Gastroesophageal sphincter (tissue), 4 donors: ENCODE data around the gene FAM228B. TPM values are rescaled to one million over a fixed set of nuclear protein-coding genes. Genes with fewer than 3 reads are reported as not detected.
"Not testable (repeated sequence)": the region's sequence is repeated elsewhere in the genome, so short reads cannot be mapped to it uniquely, and the experiment has no call there.

ENCODE experiments used
- ATAC-seq: fragments of 150-250 bp; one replicate; pipeline ENCODE4 v1.9.1; 2016; ENCODE audit warnings: mild to moderate bottlenecking, moderate library complexity
- H3K27ac ChIP-seq, 4 donors: fragments of 200-600 bp; sonication (generic) in 3 of 4; 1 replicate in 3 of 4; 2 replicates in 1 of 4; pipeline ENCODE4 v1.5.1; 2016 to 2019
- H3K27me3 ChIP-seq: fragments of 200-600 bp; sonication (generic); one replicate; pipeline ENCODE4 v1.5.1; 2019
- H3K36me3 ChIP-seq, 2 donors: fragments of 200-600 bp; sonication (generic); one replicate each; pipeline ENCODE4 v1.5.1; 2019; ENCODE audit warnings: control low read depth in 1 of 2
- H3K4me1 ChIP-seq, 3 donors: fragments of 200-600 bp; sonication (generic); 1 replicate in 2 of 3; 2 replicates in 1 of 3; pipeline ENCODE4 v1.5.1; 2016 to 2019; ENCODE audit warnings: control low read depth in 2 of 3
- H3K4me3 ChIP-seq, 2 donors: fragments of 200-600 bp; sonication (generic); one replicate each; pipeline ENCODE4 v1.5.1; 2019; ENCODE audit warnings: mild to moderate bottlenecking in 1 of 2, moderate library complexity in 1 of 2
- H3K9me3 ChIP-seq, 3 donors: fragments of 200-600 bp; sonication (generic); one replicate each; pipeline ENCODE4 v1.5.1; 2017 to 2019; ENCODE audit warnings: control low read depth in 2 of 3
- CTCF ChIP-seq, 4 experiments: fragments of 200-600 bp in 2 of 4; fragments of 450-650 bp in 2 of 4; sonication (generic) in 1 of 4; IDR thresholded peaks; one replicate each; pipeline ENCODE4 v1.5.1; 2017 to 2019; ENCODE audit warnings: antibody characterized with exemption in 4 of 4, mild to moderate bottlenecking in 2 of 4, moderate library complexity in 2 of 4
- EP300 ChIP-seq: sonication (generic); formaldehyde crosslinking; IDR thresholded peaks from one replicate; pipeline ENCODE4 v1.6.1; 2017; ENCODE audit warnings: antibody characterized with exemption, mild to moderate bottlenecking
- POLR2A ChIP-seq, 2 donors: fragments of 450-650 bp; IDR thresholded peaks; one replicate each; pipeline ENCODE4 v1.6.1; 2017; ENCODE audit warnings: antibody characterized with exemption in 2 of 2, mild to moderate bottlenecking in 2 of 2, moderate library complexity in 1 of 2
- POLR2AphosphoS5 ChIP-seq: sonication (generic); formaldehyde crosslinking; IDR thresholded peaks from one replicate; pipeline ENCODE4 v1.6.1; 2017; ENCODE audit warnings: antibody characterized with exemption
- WGBS, 2 donors: methylation state at CpG; one replicate each; pipeline ENCODE4 v1.1.5; 2018; ENCODE audit warnings: low coverage in 1 of 2; 5-methylcytosine and 5-hydroxymethylcytosine counted together
- total RNA-seq, 4 donors: library from RNA; depleted of rRNA; stranded (reverse); fragments of >200 nt; gene quantifications; one replicate each; pipeline ENCODE4 v1.1.0, GENCODE V29; 2016

FAM228B gene
- total RNA-seq, 4 donors from 2014 or later: 24.0 to 45.5 (median 30.9) TPM

DNA sequence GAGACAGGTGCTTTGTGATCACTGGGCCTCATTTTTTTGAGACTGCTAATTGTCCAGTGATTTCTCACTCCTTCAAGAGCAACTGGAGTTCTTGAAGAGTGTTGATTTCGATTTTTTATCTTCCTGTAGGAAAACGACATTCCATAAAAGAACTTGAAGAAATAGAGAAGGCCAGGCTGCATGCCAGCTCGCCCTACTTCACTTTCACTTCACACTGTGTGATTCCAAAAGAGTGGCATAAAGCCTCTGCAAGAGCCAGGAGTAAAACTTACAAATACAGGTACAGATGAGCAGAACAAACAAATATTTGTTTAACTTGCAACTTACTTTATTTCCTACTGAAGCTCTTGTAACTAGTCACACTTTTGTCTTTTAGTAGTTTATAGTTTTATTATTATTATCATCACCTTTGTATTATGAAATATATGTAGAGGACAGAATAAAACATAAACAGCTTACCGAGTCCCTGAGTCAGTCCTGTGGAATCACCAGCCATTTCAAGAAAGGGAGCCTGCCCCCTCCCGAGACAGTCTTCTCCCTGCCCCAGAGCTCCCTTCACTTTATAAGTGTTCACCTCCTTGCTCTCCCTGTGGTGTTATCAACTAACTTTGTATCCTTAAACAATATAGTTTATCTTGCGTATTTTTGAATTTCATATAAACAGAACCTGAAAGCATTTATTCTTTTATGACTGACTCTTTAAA, 60.2 kb downstream of the FAM228B start:
- H3K27me3 ChIP-seq: no peaks in the 10 kb centered on the region
- no peaks in the 10 kb centered on the region for H3K36me3 ChIP-seq
- TF ChIP-seq EP300 (no peak), CTCF (IDR thresholded peaks at IDR 0.05) (no peak), POLR2A (IDR thresholded peaks at IDR 0.05) (no peak), POLR2AphosphoS5 (no peak)
- 68 to 72% methylated on average over 4 to 6 of the region's 6 CpGs for WGBS, 2 donors
- no peak for ATAC-seq
- H3K9me3 ChIP-seq: no peaks in the 10 kb centered on the region
- no peak overlapping the region for H3K27ac ChIP-seq
- H3K4me3 ChIP-seq: no peak overlapping the region
- no peaks in the 10 kb centered on the region for H3K4me1 ChIP-seq

GRCh38 chr2:24189551-24189950, 66.3 kb downstream of the FAM228B start:
- Histone ChIP-seq H3K4me1 (no peaks in the 10 kb centered on the region), H3K27me3 (no peaks in the 10 kb centered on the region), H3K4me3 (no peak overlapping the region), H3K36me3 (peaks cover 0 to 12% of the 10 kb centered on the region in 2 donors), H3K9me3 (no peaks in the 10 kb centered on the region), H3K27ac (no peak overlapping the region)
- TF ChIP-seq CTCF (IDR thresholded peaks at IDR 0.05) (no peak), EP300 (no peak), POLR2AphosphoS5 (no peak), POLR2A (IDR thresholded peaks at IDR 0.05) (no peak)
- 59 to 100% methylated on average over 1 to 10 of the region's 10 CpGs for WGBS, 2 donors
- ATAC-seq: no peak

- 81 to 93% methylated on average over 5 of the region's 9 CpGs for WGBS, 2 donors
- H3K27ac ChIP-seq: no peak overlapping the region
- no peak for TF ChIP-seq POLR2AphosphoS5
- no peak for TF ChIP-seq CTCF (IDR thresholded peaks at IDR 0.05)
- TF ChIP-seq EP300: no peak
- TF ChIP-seq POLR2A (IDR thresholded peaks at IDR 0.05): no peak
- ATAC-seq: no peak
- H3K4me1 ChIP-seq: no peaks in the 10 kb centered on the region
- H3K4me3 ChIP-seq: no peak overlapping the region
- no peaks in the 10 kb centered on the region for H3K27me3 ChIP-seq
- H3K36me3 ChIP-seq: peaks cover 0 to 12% of the 10 kb centered on the region in 2 donors
- no peaks in the 10 kb centered on the region for H3K9me3 ChIP-seq
Observed at GRCh38 chr2:24190503-24190902, 67.2 kb downstream of the FAM228B start.

- ATAC-seq: no peak
- H3K27me3 ChIP-seq: no peaks in the 10 kb centered on the region
- WGBS, 2 donors: 89 to 93% methylated on average over 4 to 5 of the region's 9 CpGs
- no peaks in the 10 kb centered on the region for H3K9me3 ChIP-seq
- peaks cover 0 to 12% of the 10 kb centered on the region in 2 donors for H3K36me3 ChIP-seq
- H3K4me1 ChIP-seq: no peaks in the 10 kb centered on the region
- TF ChIP-seq POLR2AphosphoS5 (no peak), CTCF (IDR thresholded peaks at IDR 0.05) (no peak), EP300 (no peak)
- H3K4me3 ChIP-seq: no peak overlapping the region
- no peak overlapping the region for H3K27ac ChIP-seq
Observed at GRCh38 chr2:24191156-24191555, 67.9 kb downstream of the FAM228B start.

DNA sequence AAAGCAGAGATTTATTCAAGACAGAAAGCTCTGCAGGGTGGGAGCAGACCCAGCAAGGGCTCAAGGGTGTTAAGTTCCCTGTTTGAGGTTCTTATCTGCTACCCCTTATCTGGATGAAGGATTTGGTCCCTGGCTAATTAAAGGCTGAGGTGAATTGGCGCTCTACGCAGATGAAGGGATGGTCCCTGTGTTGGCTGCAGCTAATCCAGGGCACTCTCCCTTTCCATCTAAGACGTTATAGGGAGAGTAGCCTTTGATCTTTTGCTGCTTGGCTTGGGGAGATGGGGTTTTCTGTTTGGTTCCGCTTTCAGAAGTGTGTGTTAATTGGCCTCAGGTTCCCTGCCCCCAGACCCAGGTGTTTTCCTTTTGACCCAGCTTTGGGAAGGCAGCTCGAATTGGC, 68.6 kb downstream of the FAM228B start:
- no peaks in the 10 kb centered on the region for H3K9me3 ChIP-seq
- H3K27ac ChIP-seq: no peak overlapping the region
- WGBS, 2 donors: 62 to 76% methylated on average over 2 to 5 of the region's 5 CpGs
- no peak for ATAC-seq
- H3K4me1 ChIP-seq: no peaks in the 10 kb centered on the region
- TF ChIP-seq EP300 (no peak), POLR2A (IDR thresholded peaks at IDR 0.05) (no peak), POLR2AphosphoS5 (no peak), CTCF (IDR thresholded peaks at IDR 0.05) (no peak)
- peaks cover 0 to 12% of the 10 kb centered on the region in 2 donors for H3K36me3 ChIP-seq
- no peak overlapping the region for H3K4me3 ChIP-seq
- H3K27me3 ChIP-seq: no peaks in the 10 kb centered on the region

GRCh38 chr2:24197213-24197612, 73.9 kb downstream of the FAM228B start:
- H3K4me1 ChIP-seq, H3K9me3 ChIP-seq, H3K27ac ChIP-seq, ATAC-seq, H3K4me3 ChIP-seq, H3K27me3 ChIP-seq: not testable (repeated sequence)
- H3K36me3 ChIP-seq: peaks cover 0 to 23% of the 10 kb centered on the region in 2 donors
- 82 to 100% methylated on average over 1 of the region's 1 CpG for WGBS, 2 donors
